Ovary (tissue), 9 donors: ENCODE results near the gene HEPHL1. TPM values are rescaled to one million over a fixed set of nuclear protein-coding genes. Genes with fewer than 3 reads are reported as not detected.

Source experiments
- DNase-seq, 5 donors: peaks; one replicate each; pipeline ENCODE4 v3.0.0-alpha.2; 2019 to 2020
- H3K27ac ChIP-seq, 2 donors: fragments of 200-600 bp; one replicate each; pipeline versions ENCODE4 v1.5.1 to v1.8.0; 2019 to 2022
- H3K27me3 ChIP-seq: fragments of 200-600 bp; one replicate; pipeline ENCODE4 v1.8.0; 2022
- H3K36me3 ChIP-seq: fragments of 200-600 bp; sonication (generic); one replicate; pipeline ENCODE4 v1.5.1; 2019
- H3K4me1 ChIP-seq: one replicate; pipeline ENCODE4 v1.8.1; 2013; ENCODE audit warnings: mild to moderate bottlenecking, moderate library complexity; ENCODE audit not compliant: insufficient read depth
- H3K4me3 ChIP-seq: fragments of 200-600 bp; sonication (generic); one replicate; pipeline ENCODE4 v1.5.1; 2017
- H3K9me3 ChIP-seq, 2 donors: fragments of 200-600 bp in 1 of 2; sonication (generic) in 1 of 2; one replicate each; pipeline versions ENCODE4 v1.5.1 to v1.8.1; 2013 to 2019; ENCODE audit warnings: mild to moderate bottlenecking in 1 of 2, moderate library complexity in 1 of 2
- CTCF ChIP-seq, 3 donors: fragments of 450-650 bp in 2 of 3; fragments of 200-600 bp in 1 of 3; IDR thresholded peaks; one replicate each; pipeline versions ENCODE4 v1.5.1 to v1.8.0; 2016 to 2022; ENCODE audit warnings: antibody characterized with exemption in 3 of 3, mild to moderate bottlenecking in 1 of 3
- EP300 ChIP-seq: sonication (generic); formaldehyde crosslinking; IDR thresholded peaks from one replicate; pipeline ENCODE4 v1.6.1; 2017; ENCODE audit warnings: antibody characterized with exemption
- POLR2A ChIP-seq: fragments of 450-650 bp; IDR thresholded peaks from one replicate; pipeline ENCODE4 v1.6.1; 2017; ENCODE audit warnings: antibody characterized with exemption, mild to moderate bottlenecking, moderate library complexity
- WGBS, 3 donors: extraction: QIAGEN DNeasy Blood & Tissue Kit in 1 of 3; methylation state at CpG; one replicate each; pipeline versions ENCODE4 v1.1.5 to v1.1.7; 2013 to 2017; 5-methylcytosine and 5-hydroxymethylcytosine counted together
- intact Hi-C, 4 donors: fragments of 100-400 bp; cut with DNase I; formaldehyde crosslinking; loops; one replicate each; pipeline versions ENCODE4 v1.11.0 to v1.15.1; 2022 to 2023
- polyA plus RNA-seq, 2 donors: library from polyadenylated mRNA; stranded (reverse); fragments of 200-250 nt in 1 of 2; fragments of 350-450 nt in 1 of 2; fragmentation: Illumina TruSeq in 1 of 2; extraction: RNeasy Lipid Tissue Mini Kit (QIAGEN cat#74804) in 1 of 2; gene quantifications; one replicate each; pipeline ENCODE4 v1.2.3, GENCODE V29; 2013 to 2014
- total RNA-seq, 7 donors: library from RNA; depleted of rRNA in 2 of 7; stranded (reverse); fragments of >200 nt in 2 of 7; fragmentation: NEBNext Ultra II Directional in 3 of 7; extraction: Animal tissue kit (Norgen Biotek cat#: 25700) in 3 of 7; gene quantifications; one replicate each; pipeline versions ENCODE4 v1.1.0 to v1.2.4, GENCODE V29; 2016 to 2023
- donor health status: DM: no; HTN: no; CAD: no; lungs with moderate emphysema.
- donor health status: DM: no; HTN: no; CAD: no.
- donor health status: Bipolar disorder and iron deficiency.
- donor health status: DM: yes; HTN: yes; CAD: no.
- donor health status: DM: no; HTN: no; CAD: no.
- donor health status: DM: yes; HTN: yes; CAD: no.

HEPHL1 gene
- total and polyA plus RNA-seq, 9 donors, result 0.02 to 0.03 TPM; not detected in 7

- intact Hi-C loops, result no loop called here
- no peak for TF ChIP-seq POLR2A
- H3K27me3 ChIP-seq, result no peaks in the 10 kb centered on the region
- H3K4me1 ChIP-seq, result no peaks in the 10 kb centered on the region
- H3K27ac ChIP-seq, result no peak overlapping the region
- no peak for DNase-seq
- no peaks in the 10 kb centered on the region for H3K9me3 ChIP-seq
- 71 to 74% (median 73%) methylated on average over 3 of the region's 3 CpGs for WGBS, 3 donors
- H3K4me3 ChIP-seq, result no peak overlapping the region
- H3K36me3 ChIP-seq, result no peaks in the 10 kb centered on the region
These were observed 22.1 kb downstream of the HEPHL1 start for GRCh38 chr11:94043241-94043640.

DNA sequence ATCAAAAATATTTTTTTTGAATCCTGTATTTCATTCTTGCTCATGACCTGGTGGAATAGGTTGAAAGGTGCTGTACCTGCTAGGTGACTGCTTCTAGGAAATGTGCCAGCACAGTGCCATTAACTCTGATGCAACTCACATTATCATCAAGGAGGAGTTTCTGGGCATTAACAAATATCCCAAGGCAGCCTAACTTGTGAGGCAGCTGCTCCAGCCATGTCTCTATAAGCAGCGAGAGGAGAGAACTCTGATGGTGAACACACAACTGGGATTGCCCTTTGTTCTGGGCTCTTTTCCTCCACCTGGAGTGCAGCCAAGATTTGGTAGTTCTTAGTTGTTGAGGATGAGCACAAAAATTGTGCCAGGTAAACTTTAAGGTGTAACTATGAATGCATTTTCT lies 25.6 kb downstream of the HEPHL1 start:
- H3K27ac ChIP-seq, result no peak overlapping the region
- no peaks in the 10 kb centered on the region for H3K9me3 ChIP-seq
- no peaks in the 10 kb centered on the region for H3K27me3 ChIP-seq
- no peak for DNase-seq
- no peaks in the 10 kb centered on the region for H3K4me1 ChIP-seq
- WGBS, 3 donors, result 58 to 70% (median 58%) methylated on average over 1 of the region's 1 CpG
- no peak for TF ChIP-seq POLR2A
- TF ChIP-seq EP300, result no peak
- TF ChIP-seq CTCF (IDR thresholded peaks at IDR 0.05), result no peak
- no peaks in the 10 kb centered on the region for H3K36me3 ChIP-seq
- no peak overlapping the region for H3K4me3 ChIP-seq
- intact Hi-C loops, result no loop called here

DNA sequence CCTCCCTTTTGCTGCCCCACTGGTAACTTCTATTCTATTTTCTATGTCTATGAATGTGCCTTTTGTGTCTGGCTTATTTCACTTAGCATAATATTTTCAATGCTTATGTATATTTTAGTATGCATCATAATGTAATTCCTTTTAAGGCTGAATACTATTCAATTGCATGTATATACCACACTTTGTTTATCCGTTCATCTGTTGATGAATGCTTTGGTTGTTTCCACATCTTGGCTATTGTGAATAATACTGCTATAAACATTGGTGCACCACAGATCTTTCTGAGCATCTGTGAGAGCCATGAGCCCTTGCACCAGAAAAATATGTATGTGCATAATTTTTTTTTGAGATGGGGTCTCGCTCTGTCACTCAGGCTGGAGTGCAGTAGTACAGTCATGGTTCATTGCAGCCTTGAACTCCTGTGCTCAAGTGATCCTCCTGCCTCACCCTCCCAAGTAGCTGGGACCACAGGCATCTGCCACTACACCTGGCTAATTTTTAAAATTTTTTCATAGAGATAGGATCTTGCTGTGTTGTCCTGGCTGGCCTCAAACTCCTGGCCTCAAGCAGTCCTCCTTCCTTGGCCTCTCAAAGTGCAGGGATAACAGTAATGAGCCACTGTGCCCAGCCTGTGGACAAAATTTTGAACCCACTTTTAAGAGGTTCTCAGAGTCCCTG lies 27.0 kb downstream of the HEPHL1 start:
- Histone ChIP-seq H3K27ac (no peak overlapping the region), H3K9me3 (no peaks in the 10 kb centered on the region), H3K36me3 (no peaks in the 10 kb centered on the region), H3K4me3 (no peak overlapping the region), H3K4me1 (no peaks in the 10 kb centered on the region), H3K27me3 (no peaks in the 10 kb centered on the region)
- TF ChIP-seq EP300, result no peak
- TF ChIP-seq CTCF (IDR thresholded peaks at IDR 0.05), result no peak
- TF ChIP-seq POLR2A, result no peak
- no peak for DNase-seq
- intact Hi-C loops, result no loop called here
- WGBS, 3 donors, result 84 to 90% (median 87%) methylated on average over 2 of the region's 2 CpGs

DNA sequence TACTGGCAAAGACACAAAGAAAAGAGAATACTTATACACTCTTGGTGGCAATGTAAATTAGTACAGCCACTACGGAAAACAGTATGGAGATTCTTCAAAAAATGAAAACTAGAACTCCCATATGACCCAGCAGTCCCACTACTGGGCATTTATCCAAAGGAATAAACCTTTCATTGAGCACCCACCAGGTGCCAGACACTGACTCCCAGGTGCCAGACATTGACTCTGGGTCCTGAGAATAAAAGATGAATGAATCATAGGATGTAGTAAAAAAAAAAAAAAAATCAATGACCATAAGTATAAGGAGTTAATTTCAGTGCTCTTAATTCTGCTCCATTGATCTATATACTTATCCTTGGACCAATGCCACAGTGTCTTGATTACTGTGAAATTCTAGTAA lies 28.2 kb downstream of the HEPHL1 start:
- WGBS, 3 donors, result 52 to 60% (median 54%) methylated on average over 1 of the region's 1 CpG
- no peak for DNase-seq
- intact Hi-C loops, result no loop called here
- Histone ChIP-seq H3K4me1 (no peaks in the 10 kb centered on the region), H3K36me3 (no peaks in the 10 kb centered on the region), H3K27me3 (no peaks in the 10 kb centered on the region), H3K27ac (no peak overlapping the region), H3K4me3 (no peak overlapping the region), H3K9me3 (no peaks in the 10 kb centered on the region)
- TF ChIP-seq POLR2A (no peak), CTCF (IDR thresholded peaks at IDR 0.05) (no peak), EP300 (no peak)

- no peaks in the 10 kb centered on the region for H3K27me3 ChIP-seq
- TF ChIP-seq CTCF (IDR thresholded peaks at IDR 0.05) (no peak), EP300 (no peak), POLR2A (no peak)
- no peaks in the 10 kb centered on the region for H3K9me3 ChIP-seq
- intact Hi-C loops, result no loop called here
- WGBS, 3 donors, result 87 to 89% (median 88%) methylated on average over 1 of the region's 1 CpG
- no peak for DNase-seq
- H3K27ac ChIP-seq, result no peak overlapping the region
- no peak overlapping the region for H3K4me3 ChIP-seq
- H3K36me3 ChIP-seq, result no peaks in the 10 kb centered on the region
- H3K4me1 ChIP-seq, result no peaks in the 10 kb centered on the region
These were observed 37.5 kb downstream of the HEPHL1 start for GRCh38 chr11:94058630-94059029.
